Fibroblast of gingiva (primary cell): ENCODE results near the gene PSTPIP2.
"Not testable (repeated sequence)": the region's sequence is repeated elsewhere in the genome, so short reads cannot be mapped to it uniquely, and the experiment has no call there.

Experiments
- DNase-seq: peaks from one replicate; pipeline ENCODE4 v3.0.0-alpha.2; 2011; ENCODE audit warnings: low read depth

The PSTPIP2 gene

DNA sequence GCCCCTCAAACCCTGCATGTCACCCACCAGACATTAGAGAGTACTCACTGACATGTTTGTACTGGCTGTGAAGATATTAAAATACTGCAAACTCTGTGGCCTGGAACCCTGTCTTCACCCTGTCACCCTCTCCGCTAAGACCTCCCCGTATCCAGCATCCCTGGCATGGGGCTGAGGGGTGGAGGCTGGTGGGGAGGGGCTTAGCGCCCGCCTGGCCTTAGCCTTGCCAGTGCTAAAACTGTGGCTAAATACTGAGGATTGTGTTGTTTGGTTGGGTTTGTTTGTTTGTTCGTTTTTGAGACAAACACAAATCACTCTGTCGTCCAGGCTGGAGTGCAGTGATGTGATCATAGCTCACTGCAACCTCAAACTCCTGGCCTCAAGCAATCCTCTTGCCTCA is 1.8 kb downstream of the PSTPIP2 start:
- no peak for DNase-seq

- no peak for DNase-seq
Observed at GRCh38 chr18:46069524-46069923, 2.5 kb downstream of the PSTPIP2 start.

GRCh38 chr18:46068763-46069162 is 3.3 kb downstream of the PSTPIP2 start:
- no peak for DNase-seq

DNA sequence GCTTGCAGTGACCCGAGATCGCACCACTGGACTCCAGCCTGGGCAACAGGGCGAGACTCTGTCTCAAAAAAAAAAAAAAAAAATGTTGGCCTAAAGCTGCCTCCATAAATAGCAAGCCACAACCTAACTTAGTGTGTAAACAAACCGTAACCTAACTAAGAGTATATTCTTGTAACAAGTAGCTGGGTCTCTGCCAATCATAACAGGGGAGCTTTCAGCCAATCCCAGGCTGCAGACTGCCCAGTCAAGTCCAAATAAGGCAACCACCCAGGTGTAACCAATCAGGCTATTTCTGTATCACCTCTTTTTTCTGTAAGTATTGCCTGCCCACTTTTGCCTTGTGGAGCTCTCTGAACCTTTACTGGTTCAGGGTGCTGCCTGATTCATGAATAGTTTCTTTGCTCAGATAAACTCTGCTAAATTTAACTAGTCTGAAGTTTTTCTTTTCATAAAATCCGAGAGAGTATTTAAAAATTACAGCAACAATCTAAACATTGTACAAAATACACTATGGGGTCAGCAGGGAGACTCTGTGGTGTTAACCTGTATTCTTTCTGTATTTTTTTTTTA is 4.5 kb downstream of the PSTPIP2 start:
- no peak for DNase-seq

DNA sequence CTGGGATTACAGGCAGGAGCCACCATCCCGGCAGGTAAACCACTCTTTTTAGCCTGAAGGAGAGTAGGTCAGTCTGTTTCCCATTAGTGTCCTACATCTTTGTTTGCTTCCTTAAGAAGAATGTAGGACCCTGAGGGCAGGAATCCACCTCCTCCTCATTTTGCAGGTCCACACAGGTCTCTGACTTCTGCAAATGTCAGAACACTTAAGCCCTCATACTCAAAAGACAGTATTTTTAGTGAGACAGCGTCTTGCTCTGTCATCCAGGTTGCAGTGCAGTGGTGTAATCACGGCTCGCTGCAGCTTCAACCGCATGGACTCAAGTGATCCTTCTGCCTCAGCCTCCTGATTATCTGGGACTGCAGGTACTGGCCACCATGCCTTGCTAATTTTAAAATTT is 9.3 kb downstream of the PSTPIP2 start:
- no peak for DNase-seq

GRCh38 chr18:46061796-46062195 is 10.3 kb downstream of the PSTPIP2 start:
- no peak for DNase-seq

GRCh38 chr18:46061387-46061786 is 10.7 kb downstream of the PSTPIP2 start:
- no peak for DNase-seq

- DNase-seq: no peak
Observed at GRCh38 chr18:46060359-46060841, 11.7 kb downstream of the PSTPIP2 start.

DNA sequence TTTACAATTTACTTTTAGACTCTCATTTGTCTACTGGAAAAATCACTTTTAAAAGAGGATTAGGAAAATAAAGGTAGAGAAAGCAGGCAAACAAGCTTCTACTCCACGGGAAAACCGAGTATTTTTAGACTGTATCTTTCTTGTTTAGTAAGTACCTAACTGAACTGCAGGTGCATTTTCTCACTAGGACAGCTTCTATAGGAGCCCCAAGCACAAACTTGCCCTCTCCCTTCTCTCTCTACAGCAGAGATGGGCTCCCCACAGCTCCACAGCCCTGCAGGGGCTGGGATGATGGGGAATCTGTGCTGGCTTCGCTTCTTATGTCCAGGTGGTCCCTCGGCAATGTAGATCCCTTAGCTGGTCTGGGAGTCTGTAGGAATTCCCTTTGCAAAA is 16.2 kb downstream of the PSTPIP2 start:
- no peak for DNase-seq

DNA sequence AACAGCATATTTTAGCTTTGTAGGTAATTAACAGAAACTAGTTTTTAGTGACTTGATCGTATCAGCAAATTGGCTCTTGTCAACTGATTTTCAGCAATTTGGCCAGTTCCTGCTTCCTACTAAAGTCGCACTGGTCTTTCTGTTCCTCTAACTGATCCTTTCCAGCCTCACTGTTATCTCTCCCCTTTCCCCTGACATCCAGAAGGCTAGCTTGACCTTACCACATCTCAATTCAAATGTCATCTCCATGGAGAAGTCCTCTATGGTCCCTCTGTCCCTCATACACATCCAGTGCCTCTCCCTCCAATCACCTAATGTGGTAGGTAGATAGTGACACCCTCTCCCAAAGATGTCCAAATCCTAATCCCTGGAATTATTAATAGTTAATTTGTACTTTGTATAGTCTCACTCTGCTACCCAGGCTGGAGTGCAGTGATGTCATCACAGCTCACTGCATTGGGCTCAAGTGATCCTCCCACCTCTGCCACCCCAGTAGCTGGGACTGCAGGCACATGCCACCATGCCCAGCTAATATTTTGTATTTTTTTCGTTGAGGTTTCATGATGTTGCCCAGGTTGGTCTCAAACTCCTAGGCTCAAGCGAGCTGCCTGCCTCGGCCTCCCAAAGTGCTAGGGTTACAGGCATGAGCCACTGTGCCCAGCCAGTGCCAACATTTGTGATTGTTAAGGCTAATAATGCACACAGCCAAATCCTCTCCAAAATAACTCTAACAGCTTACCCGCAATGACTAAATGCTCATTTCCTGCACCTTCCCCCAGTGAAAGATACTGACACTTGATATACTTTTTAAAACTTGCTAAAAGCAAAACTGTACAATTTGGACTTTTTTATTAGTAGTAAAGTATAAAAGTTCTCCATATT is 16.9 kb downstream of the PSTPIP2 start:
- DNase-seq: peak; percentile 19

GRCh38 chr18:46053368-46054095 is 18.5 kb downstream of the PSTPIP2 start:
- peak; percentile 90 for DNase-seq

GRCh38 chr18:46051731-46052461 is 20.2 kb downstream of the PSTPIP2 start:
- DNase-seq: peak; percentile 84

GRCh38 chr18:46050268-46050667 is 21.8 kb downstream of the PSTPIP2 start:
- no peak for DNase-seq

DNA sequence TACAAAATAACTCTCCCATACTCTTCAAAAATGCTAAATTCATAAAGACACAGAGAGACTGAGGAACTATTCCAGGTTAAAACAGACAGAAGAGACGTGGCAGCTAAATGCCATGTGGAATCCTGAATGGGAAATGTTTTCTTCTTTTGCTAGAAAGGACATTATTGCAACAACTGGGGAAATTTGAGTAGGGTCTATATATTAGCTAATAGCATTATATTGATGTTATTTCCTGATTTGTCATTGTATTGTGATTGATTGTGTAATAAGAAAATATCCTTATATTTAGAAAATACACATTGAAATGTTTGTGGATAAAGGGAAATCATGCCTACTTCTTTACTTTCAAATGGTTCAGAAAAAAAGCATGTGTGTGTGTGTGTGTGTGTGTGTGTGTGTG is 23.4 kb downstream of the PSTPIP2 start:
- DNase-seq: peak; percentile 23

DNA sequence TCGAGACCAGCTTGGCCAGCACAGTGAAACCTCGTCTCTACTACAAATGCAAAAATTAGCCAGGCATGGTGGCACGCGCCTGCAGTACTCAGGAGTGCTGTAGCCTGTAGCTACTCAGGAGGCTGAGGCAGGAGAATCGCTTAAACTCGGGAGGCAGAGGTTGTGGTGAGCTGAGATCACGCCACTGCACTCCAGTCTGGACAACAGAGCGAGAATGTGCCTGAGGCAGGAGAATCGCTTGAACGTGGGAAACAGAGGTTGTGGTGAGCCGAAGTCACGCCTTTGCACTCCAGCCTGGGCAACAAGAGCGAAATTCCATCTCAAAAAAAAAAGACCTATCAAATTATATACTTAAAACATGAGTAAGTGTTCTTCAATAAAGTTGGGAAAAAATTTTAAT is 24.7 kb downstream of the PSTPIP2 start:
- DNase-seq: not testable (repeated sequence)

DNA sequence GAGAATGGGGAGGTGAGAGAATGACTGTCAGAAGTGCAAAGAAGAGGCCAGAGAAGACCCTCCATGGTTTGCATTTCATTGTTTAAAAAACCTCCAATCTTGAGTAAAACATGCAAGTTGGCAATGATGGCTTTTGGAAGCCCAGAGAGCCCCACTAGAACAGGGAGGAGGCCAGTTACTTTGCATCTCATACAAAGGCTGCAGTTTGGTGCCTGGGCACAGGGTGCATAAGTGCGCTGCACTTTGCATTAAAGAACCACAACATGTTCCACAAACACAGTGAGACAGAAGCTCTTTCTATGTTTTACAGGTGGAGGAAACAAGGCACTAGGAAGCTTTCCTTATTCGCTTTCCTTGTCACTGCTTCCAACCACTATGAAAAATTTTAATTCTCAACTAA is 25.4 kb downstream of the PSTPIP2 start:
- no peak for DNase-seq

DNA sequence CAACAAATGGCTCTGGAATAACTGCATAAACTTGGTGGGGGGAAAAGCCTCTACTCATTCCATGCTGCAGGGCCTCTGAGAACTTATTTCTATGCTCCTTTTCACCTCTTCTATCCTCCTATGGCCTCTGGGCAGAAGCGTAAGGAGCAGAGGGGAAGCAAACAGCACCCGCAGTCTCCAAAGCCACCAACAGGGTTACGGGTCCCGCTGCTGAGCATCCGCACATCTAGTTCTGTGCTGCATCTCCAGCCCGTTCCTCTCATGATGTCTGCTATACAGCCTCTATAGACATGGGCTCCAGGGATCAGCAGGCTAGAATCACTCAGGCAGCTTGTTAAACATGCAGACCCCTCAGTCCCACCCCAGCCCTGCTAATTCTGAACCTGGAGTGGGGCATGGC is 25.9 kb downstream of the PSTPIP2 start:
- DNase-seq: no peak

GRCh38 chr18:46042571-46043123 is 29.4 kb downstream of the PSTPIP2 start:
- peak; percentile 67 for DNase-seq

- DNase-seq: no peak
Observed at GRCh38 chr18:46040747-46041104, 31.3 kb downstream of the PSTPIP2 start.

GRCh38 chr18:46040033-46040746 is 31.9 kb downstream of the PSTPIP2 start:
- no peak for DNase-seq
